NCI-H1930 (cell line): ENCODE results near the gene CWC27.
"Not testable (repeated sequence)": the region's sequence is repeated elsewhere in the genome, so short reads cannot be mapped to it uniquely, and the experiment has no call there.

Experiments used
- DNase-seq, 2 experiments: peaks; one replicate each; lab custom pipeline; 2025; lab: John Stamatoyannopoulos, UW

The CWC27 gene

DNA sequence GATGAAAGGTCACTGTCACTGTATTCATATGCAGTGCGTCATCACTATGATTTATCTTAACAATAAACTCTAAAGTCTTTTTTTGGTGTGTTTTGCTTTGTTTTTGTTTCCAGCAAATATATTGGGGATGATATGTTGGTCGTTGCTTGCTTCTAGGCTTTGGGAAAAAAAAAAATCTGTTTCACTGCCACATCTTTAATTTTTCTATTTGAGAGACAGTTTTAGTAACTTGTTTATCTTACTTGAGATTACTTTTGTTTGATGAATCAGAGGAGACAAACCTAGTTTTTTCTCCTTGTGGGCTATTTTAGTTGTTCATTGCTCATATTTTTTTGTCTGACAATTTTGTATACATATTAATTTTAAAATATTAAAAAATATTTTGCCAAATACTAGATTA is 19.4 kb downstream of the CWC27 start:
- no peak for DNase-seq

DNA sequence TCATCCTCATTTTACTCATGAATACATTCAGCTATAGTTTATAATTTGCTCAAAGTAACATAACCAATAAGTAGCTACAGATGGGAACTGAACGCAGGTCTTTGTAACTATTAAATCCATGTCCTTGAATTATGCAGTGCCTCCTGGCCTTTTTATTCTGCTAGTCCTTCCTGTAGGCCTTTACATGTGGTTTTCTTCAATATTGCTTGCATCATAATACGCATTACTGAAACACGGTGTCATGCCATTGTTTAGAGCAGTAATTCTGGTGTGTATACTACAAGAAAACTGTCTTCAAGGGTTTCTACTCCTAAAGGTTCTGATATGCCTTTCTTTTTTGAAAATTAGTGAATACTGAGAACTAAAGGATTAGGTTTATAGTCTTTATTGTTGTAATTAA is 20.7 kb downstream of the CWC27 start:
- DNase-seq: no peak

DNA sequence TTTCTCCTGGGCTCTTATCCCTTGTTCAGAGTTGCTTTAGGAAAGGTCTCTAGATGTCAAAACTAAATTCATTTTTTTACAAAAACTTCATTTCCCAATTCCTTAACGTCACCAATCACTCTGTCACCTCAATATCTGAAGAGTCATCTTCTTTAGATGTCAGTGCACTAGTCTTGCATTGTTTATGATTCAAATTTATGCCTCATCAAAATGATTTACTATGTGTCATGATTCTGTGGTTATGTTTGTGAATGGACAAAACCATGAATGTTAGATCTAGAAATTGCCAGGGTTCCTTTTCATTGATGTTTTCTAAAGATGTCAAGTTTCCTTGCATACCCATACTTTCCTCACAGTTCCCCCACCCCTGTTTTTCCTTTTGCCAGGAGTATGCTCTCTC is 21.5 kb downstream of the CWC27 start:
- no peak for DNase-seq

DNA sequence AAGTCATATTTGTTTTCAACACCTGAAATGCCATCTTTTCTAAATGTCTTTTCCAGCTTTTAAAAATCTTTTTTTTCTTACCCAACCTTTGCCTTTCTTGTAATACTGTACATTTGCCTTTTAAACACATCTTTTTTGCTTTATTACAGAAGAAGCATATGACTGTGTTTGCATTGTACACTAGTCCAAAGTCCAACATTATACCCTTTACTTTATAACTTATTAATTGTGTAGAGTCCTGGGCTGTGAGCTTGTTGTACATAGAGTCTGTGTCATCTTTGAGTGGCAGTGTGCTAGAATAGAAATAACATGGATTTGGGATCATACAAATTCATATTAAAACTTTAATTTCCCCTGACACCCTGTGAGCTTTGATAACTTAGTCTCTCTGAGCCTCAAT is 23.7 kb downstream of the CWC27 start:
- DNase-seq: no peak

DNA sequence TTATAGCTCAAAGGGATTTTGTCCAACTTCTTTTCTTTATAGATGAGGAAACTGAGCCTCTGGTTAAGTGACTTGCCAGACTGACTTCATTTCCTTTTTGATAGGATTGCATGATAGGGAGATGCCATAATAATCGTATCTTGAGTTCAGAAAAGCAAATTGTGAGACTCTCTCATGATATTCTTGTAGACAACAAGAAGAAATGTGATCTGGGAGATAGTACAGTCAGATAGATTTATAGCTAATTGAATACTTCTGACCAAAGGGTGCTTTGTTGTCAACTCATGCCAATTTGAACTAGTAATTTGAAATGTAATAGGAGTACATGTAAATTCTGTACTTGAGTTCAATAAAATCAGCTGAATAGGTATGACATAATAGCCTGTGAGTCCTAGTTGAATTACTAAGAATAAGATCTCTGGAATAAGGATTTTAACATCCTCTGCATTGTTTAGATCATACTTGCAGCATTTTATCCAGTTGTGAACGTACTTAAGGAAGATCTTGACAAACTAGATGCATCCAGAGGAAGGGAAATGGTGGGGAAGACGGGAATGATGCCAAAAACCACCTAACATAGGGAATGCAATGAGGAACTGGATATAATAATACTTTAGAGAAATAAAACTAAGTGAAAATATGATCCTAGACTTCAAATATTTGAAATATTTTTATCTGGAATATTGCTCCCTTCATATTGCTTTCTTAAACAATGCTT is 25.5 kb downstream of the CWC27 start:
- no peak for DNase-seq

DNA sequence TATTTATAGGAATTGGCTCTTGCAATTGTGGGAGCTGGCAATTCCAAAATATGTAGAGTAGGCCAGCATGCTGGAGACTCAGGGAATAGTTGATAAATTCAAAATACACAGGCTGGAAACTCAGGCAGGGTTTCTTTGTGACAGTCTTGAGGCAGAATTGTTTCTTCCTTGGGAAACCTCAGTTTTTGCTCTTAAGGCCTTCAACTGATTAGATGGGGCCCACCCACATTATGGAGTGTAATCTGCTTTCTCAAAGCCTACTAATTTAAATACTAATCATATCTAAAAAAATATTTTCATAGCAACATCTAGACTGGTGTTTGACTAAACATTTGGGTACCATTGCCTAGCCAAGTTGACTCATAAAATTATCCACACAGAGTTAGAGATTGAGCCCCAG is 27.6 kb downstream of the CWC27 start:
- no peak for DNase-seq

- no peak for DNase-seq
Observed at GRCh38 chr5:64800926-64801325, 32.2 kb downstream of the CWC27 start.

- DNase-seq: no peak
Observed at GRCh38 chr5:64806537-64806936, 37.8 kb downstream of the CWC27 start.

GRCh38 chr5:64807520-64807919 is 38.8 kb downstream of the CWC27 start:
- DNase-seq: no peak

DNA sequence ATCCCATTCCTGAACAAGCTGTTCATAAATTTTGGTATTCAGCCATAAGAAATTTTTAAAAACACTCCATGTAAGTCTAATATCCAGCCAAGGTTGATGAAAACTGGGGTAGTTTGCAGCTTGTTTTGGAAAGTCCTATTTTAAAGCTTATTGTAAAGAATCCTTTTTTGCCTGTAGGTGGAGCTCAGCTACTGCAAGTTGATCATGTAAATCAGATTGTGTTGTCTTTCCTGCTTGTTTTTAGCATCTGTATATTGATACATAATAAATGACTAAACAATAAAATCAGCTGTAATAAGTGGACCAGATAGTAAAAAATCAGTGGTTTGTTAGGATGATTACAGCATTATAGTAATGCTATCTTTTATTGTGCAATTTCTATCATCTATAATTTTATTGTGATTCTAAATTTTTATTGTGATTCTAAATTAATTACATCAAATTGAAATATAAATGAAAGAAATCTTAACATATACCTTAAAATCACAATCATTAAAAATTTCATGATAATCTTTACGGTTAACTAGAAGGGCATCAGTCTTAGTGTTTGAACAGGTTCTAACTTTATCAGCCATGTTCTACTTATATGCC is 42.4 kb downstream of the CWC27 start:
- DNase-seq: no peak

DNA sequence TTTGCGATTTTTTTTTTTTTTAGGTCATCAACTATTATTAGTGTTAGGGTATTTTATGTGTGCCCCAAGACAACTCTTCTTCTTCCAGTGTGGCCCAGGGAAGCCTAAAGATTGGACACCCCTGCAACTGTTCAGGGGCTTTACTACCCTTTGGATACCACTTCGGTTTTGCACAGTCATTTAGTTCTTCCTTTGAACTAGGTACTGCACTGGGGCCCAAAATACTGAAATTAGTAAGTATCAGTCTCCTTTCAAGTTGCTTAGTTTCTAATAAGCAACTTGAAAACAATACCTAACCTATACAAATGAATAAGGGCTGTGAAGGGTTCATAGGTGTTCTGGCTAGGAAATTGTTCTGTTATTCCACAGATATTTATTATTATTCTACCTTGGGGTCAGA is 45.3 kb downstream of the CWC27 start:
- no peak for DNase-seq

GRCh38 chr5:64818245-64818644 is 49.5 kb downstream of the CWC27 start:
- no peak for DNase-seq

GRCh38 chr5:64819345-64819744 is 50.6 kb downstream of the CWC27 start:
- not testable (repeated sequence) for DNase-seq

DNA sequence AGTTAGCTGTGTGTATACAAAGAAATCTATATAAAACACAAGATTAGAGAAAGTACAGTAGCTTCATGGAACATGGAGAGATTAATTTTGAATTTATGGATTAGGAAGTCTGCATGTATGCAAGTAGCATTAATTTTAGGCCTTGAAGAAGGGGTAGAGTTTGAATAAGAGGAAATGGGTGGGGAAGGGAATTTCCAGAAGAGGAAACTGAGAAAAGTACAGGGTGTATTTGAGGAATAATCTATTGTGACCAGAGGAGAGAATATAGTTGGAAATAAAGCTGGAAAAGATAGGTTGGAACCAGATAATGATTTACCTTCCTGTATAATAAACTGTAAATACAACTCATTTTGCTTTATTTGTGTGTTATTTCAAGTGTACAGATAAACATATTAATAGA is 53.6 kb downstream of the CWC27 start:
- no peak for DNase-seq

DNA sequence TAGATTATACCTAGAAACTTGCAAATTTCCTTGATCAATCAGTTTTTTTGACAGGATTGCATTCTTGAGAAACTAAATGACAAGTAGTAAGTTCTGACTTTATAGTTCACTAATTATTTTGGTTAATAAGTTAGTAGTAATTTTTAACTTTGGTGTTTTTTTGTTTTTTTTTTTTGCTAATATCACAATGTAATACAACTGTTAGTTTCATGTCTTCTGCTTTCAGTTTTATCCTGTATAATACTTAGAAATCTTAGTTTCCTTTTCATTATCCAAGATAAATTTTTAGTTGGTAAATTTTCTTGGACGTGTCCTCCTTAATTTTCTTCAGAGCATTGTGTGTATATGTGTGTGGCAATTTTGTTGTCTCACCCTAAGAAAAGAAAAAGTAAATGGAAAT is 57.8 kb downstream of the CWC27 start:
- DNase-seq: no peak

- no peak for DNase-seq
Observed at GRCh38 chr5:64827703-64828102, 59.0 kb downstream of the CWC27 start.

DNA sequence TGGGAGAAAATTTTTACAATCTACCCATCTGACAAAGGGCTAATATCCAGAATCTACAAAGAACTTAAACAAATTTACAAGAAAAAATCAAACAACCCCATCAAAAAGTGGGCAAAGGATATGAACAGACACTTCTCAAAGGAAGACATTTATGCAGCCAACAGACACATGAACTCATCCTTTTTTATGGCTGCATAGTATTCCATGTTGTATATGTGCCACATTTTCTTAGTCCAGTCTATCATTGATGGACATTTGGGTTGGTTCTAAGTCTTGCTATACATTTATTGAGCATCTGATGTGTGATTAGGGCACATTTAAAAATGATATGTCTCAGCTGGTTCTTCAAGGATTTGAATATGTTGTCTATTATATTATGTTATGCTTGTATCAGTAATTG is 61.9 kb downstream of the CWC27 start:
- not testable (repeated sequence) for DNase-seq

GRCh38 chr5:64831996-64832395 is 63.3 kb downstream of the CWC27 start:
- no peak for DNase-seq

- DNase-seq: no peak
Observed at GRCh38 chr5:64834037-64834436, 65.3 kb downstream of the CWC27 start.

DNA sequence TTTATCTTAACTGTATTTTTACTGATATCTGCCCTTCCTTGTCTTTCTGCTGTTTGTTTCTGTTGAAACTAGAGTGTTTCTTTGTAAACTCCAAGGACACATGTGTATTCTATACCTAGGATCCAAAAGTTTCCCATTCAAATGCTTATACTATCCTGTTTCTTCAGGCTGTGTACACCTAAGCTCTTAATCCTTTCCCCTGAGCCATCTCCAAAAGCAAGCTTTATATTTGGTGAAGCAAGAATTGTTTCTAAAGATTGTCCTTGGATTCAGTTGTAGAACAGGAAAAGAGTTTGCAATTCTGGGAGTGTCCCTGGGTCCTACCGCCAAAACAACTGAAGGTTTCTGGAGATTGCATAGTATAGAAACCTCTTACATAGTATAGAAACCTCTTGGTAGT is 65.9 kb downstream of the CWC27 start:
- DNase-seq: no peak

GRCh38 chr5:64835266-64835665 is 66.5 kb downstream of the CWC27 start:
- no peak for DNase-seq

- no peak for DNase-seq
Observed at GRCh38 chr5:64836190-64836755, 67.5 kb downstream of the CWC27 start.

DNA sequence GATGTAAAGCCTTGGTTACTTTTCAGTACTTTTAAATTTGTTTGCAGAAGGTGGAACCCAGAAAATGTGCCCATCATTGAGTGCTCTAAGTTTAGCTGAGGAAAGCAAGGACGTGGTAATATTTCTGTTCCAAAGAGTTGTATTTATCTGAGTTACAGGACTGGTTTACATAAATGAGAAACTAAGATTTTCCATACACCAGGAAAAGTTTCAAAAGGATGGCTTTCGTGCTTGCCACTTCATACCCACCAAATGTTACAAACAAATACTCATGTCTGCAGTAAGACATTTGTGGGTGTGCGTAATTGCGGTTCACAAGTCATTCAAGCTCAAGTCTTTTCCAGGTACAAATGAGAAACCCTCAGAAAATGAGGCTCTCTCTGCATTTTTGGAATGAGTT is 68.1 kb downstream of the CWC27 start:
- no peak for DNase-seq

DNA sequence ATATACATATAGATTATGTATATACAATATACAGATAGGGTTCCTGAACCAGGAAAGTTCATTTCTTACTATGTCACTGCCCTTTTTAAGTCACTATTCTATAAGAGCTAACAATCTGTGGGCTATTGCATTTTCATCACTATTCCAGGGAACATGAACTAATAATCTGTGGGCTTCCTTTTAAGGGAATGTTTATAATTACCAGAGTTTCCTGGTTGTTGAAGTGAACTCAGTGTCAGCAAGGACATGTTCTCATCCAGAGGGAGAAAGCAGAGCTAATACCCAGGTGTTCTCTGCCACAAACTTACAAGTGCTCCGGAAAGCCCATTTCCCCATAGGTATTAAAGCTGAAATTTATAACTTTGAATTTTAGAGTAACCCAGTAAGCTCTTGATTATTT is 69.6 kb downstream of the CWC27 start:
- DNase-seq: no peak
